Adipocyte (in vitro differentiated cells): Measurements from ENCODE around the gene CLDN8.

ENCODE experiments used
- DNase-seq: peaks from one replicate; pipeline ENCODE4 v3.0.0-alpha.2; 2015; ENCODE audit warnings: low read depth
- H3K27me3 ChIP-seq: replicated peaks from 2 replicates; pipeline ENCODE4 v1.7.0; 2013; ENCODE audit warnings: mild to moderate bottlenecking, low read length, moderate library complexity; ENCODE audit not compliant: control insufficient read depth, insufficient read depth
- H3K36me3 ChIP-seq: 2 replicates; pipeline ENCODE4 v1.7.0; 2013; ENCODE audit warnings: low read length, mild to moderate bottlenecking, moderate library complexity; ENCODE audit not compliant: control insufficient read depth, insufficient read depth, severe bottlenecking
- H3K4me1 ChIP-seq: 2 replicates; pipeline ENCODE4 v1.7.0; 2013; ENCODE audit warnings: mild to moderate bottlenecking, low read length, moderate library complexity; ENCODE audit not compliant: control insufficient read depth, insufficient read depth
- H3K4me3 ChIP-seq: 2 replicates; pipeline ENCODE4 v1.7.0; 2013; ENCODE audit warnings: mild to moderate bottlenecking, low read length, moderate library complexity
- H3K9ac ChIP-seq: 2 replicates; pipeline ENCODE4 v1.7.0; 2013; ENCODE audit warnings: mild to moderate bottlenecking, low read length, moderate library complexity
- H3K9me3 ChIP-seq: 2 replicates; pipeline ENCODE4 v1.7.0; 2013; ENCODE audit warnings: mild to moderate bottlenecking, low read length, moderate library complexity; ENCODE audit not compliant: control insufficient read depth

CLDN8 gene

GRCh38 chr21:30216041-30216723 is at the start of gene CLDN8:
TSS of gene CLDN8 (minus strand) at chr21:30216097. CDS start at chr21:30215925, 172 bp downstream.
- no peak within 1 kb of the TSS for H3K4me3 ChIP-seq
- no peak within 1 kb of the TSS for H3K9ac ChIP-seq
- DNase-seq, result no peak
- no peaks in the 10 kb centered on the region for H3K9me3 ChIP-seq
- H3K36me3 ChIP-seq, result no peaks in the 10 kb centered on the region
- H3K4me1 ChIP-seq, result no peaks in the 10 kb centered on the region
- H3K27me3 ChIP-seq, result no peaks in the 10 kb centered on the region

- H3K4me3 ChIP-seq, result no peak overlapping the region
- H3K36me3 ChIP-seq, result no peaks in the 10 kb centered on the region
- no peaks in the 10 kb centered on the region for H3K27me3 ChIP-seq
- H3K9me3 ChIP-seq, result no peaks in the 10 kb centered on the region
- DNase-seq, result peak; percentile 12
- no peak overlapping the region for H3K9ac ChIP-seq
- H3K4me1 ChIP-seq, result no peaks in the 10 kb centered on the region
Observed at GRCh38 chr21:30257773-30258172, 41.9 kb upstream of the CLDN8 start.

- Histone ChIP-seq H3K4me1 (no peaks in the 10 kb centered on the region), H3K4me3 (no peak overlapping the region), H3K36me3 (no peaks in the 10 kb centered on the region), H3K9me3 (no peaks in the 10 kb centered on the region), H3K9ac (no peak overlapping the region), H3K27me3 (no peaks in the 10 kb centered on the region)
- DNase-seq, result no peak
Observed at GRCh38 chr21:30256100-30256499, 40.2 kb upstream of the CLDN8 start.

GRCh38 chr21:30255679-30256078 is 39.8 kb upstream of the CLDN8 start:
- no peaks in the 10 kb centered on the region for H3K36me3 ChIP-seq
- H3K9ac ChIP-seq, result no peak overlapping the region
- DNase-seq, result no peak
- H3K4me1 ChIP-seq, result no peaks in the 10 kb centered on the region
- H3K4me3 ChIP-seq, result no peak overlapping the region
- H3K9me3 ChIP-seq, result no peaks in the 10 kb centered on the region
- no peaks in the 10 kb centered on the region for H3K27me3 ChIP-seq

GRCh38 chr21:30251781-30252180 is 35.9 kb upstream of the CLDN8 start:
- Histone ChIP-seq H3K36me3 (no peaks in the 10 kb centered on the region), H3K4me1 (no peaks in the 10 kb centered on the region), H3K27me3 (no peaks in the 10 kb centered on the region), H3K9me3 (no peaks in the 10 kb centered on the region), H3K9ac (no peak overlapping the region), H3K4me3 (no peak overlapping the region)
- no peak for DNase-seq

- Histone ChIP-seq H3K9me3 (no peaks in the 10 kb centered on the region), H3K4me1 (no peaks in the 10 kb centered on the region), H3K4me3 (no peak overlapping the region), H3K27me3 (no peaks in the 10 kb centered on the region), H3K9ac (no peak overlapping the region), H3K36me3 (no peaks in the 10 kb centered on the region)
- DNase-seq, result no peak
Observed at GRCh38 chr21:30249936-30250335, 34.0 kb upstream of the CLDN8 start.

- Histone ChIP-seq H3K4me1 (no peaks in the 10 kb centered on the region), H3K4me3 (no peak overlapping the region)
- DNase-seq, result no peak
Observed at GRCh38 chr21:30248844-30249243, 32.9 kb upstream of the CLDN8 start.

GRCh38 chr21:30245061-30245460 is 29.2 kb upstream of the CLDN8 start:
- no peaks in the 10 kb centered on the region for H3K36me3 ChIP-seq
- no peak overlapping the region for H3K4me3 ChIP-seq
- H3K4me1 ChIP-seq, result no peaks in the 10 kb centered on the region
- no peaks in the 10 kb centered on the region for H3K27me3 ChIP-seq
- H3K9me3 ChIP-seq, result no peaks in the 10 kb centered on the region
- H3K9ac ChIP-seq, result no peak overlapping the region
- DNase-seq, result no peak

More at GRCh38 chr21:30248844-30249243, 32.9 kb upstream of the CLDN8 start:
- Histone ChIP-seq H3K27me3 (no peaks in the 10 kb centered on the region), H3K9ac (no peak overlapping the region), H3K36me3 (no peaks in the 10 kb centered on the region), H3K9me3 (no peaks in the 10 kb centered on the region)

GRCh38 chr21:30243691-30244090 is 27.8 kb upstream of the CLDN8 start:
- Histone ChIP-seq H3K9ac (no peak overlapping the region), H3K4me3 (no peak overlapping the region), H3K4me1 (no peaks in the 10 kb centered on the region), H3K36me3 (no peaks in the 10 kb centered on the region), H3K9me3 (no peaks in the 10 kb centered on the region), H3K27me3 (no peaks in the 10 kb centered on the region)
- DNase-seq, result no peak

GRCh38 chr21:30240661-30241060 is 24.8 kb upstream of the CLDN8 start:
- Histone ChIP-seq H3K27me3 (no peaks in the 10 kb centered on the region), H3K4me3 (no peak overlapping the region), H3K4me1 (no peaks in the 10 kb centered on the region), H3K9ac (no peak overlapping the region), H3K36me3 (no peaks in the 10 kb centered on the region), H3K9me3 (no peaks in the 10 kb centered on the region)
- no peak for DNase-seq

GRCh38 chr21:30238168-30238567 is 22.3 kb upstream of the CLDN8 start:
- H3K36me3 ChIP-seq, result no peaks in the 10 kb centered on the region

GRCh38 chr21:30234643-30235042 is 18.7 kb upstream of the CLDN8 start:
- Histone ChIP-seq H3K4me3 (no peak overlapping the region), H3K4me1 (peaks cover 26% of the 10 kb centered on the region), H3K9ac (no peak overlapping the region), H3K36me3 (no peaks in the 10 kb centered on the region), H3K27me3 (no peaks in the 10 kb centered on the region), H3K9me3 (no peaks in the 10 kb centered on the region)
- peak; percentile 2 for DNase-seq

More at GRCh38 chr21:30238168-30238567, 22.3 kb upstream of the CLDN8 start:
- peaks cover 23% of the 10 kb centered on the region for H3K4me1 ChIP-seq
- DNase-seq, result no peak
- no peaks in the 10 kb centered on the region for H3K9me3 ChIP-seq
- H3K4me3 ChIP-seq, result no peak overlapping the region
- H3K27me3 ChIP-seq, result no peaks in the 10 kb centered on the region
- H3K9ac ChIP-seq, result no peak overlapping the region
